Hepatocyte (in vitro differentiated cells): ENCODE measurements around the gene UGT2A1. TPM values are rescaled to one million over a fixed set of nuclear protein-coding genes. Genes with fewer than 3 reads are reported as not detected.

Experiments
- DNase-seq: peaks from one replicate; pipeline ENCODE4 v3.0.0-alpha.2; 2016; ENCODE audit warnings: low spot score
- H2AFZ ChIP-seq: fragments of 200-600 bp; sonication (generic); 2 replicates; pipeline ENCODE4 v1.6.0; 2016; ENCODE audit warnings: antibody characterized with exemption, mild to moderate bottlenecking
- H3K27ac ChIP-seq: fragments of 200-600 bp; sonication (generic); 2 replicates; pipeline ENCODE4 v1.5.1; 2016; ENCODE audit warnings: mild to moderate bottlenecking
- H3K27me3 ChIP-seq: fragments of 200-600 bp; sonication (generic); 2 replicates; pipeline ENCODE4 v1.6.1; 2016
- H3K36me3 ChIP-seq: fragments of 200-600 bp; sonication (generic); replicated peaks from 2 replicates; pipeline ENCODE4 v1.5.1; 2016; ENCODE audit warnings: low read depth; ENCODE audit not compliant: insufficient read depth
- H3K4me1 ChIP-seq: fragments of 200-600 bp; sonication (generic); 2 replicates; pipeline ENCODE4 v1.5.1; 2016; ENCODE audit warnings: mild to moderate bottlenecking, moderate library complexity; ENCODE audit not compliant: insufficient read depth
- H3K4me2 ChIP-seq: fragments of 200-600 bp; sonication (generic); 2 replicates; pipeline ENCODE4 v1.6.0; 2016
- H3K4me3 ChIP-seq: fragments of 200-600 bp; sonication (generic); 2 replicates; pipeline ENCODE4 v1.5.1; 2016; ENCODE audit warnings: mild to moderate bottlenecking
- H3K79me2 ChIP-seq: fragments of 200-600 bp; sonication (generic); 2 replicates; pipeline ENCODE4 v1.6.0; 2017; ENCODE audit warnings: mild to moderate bottlenecking
- H3K9me2 ChIP-seq: fragments of 200-600 bp; sonication (generic); replicated peaks from 2 replicates; pipeline ENCODE4 v1.6.0; 2017; ENCODE audit warnings: mild to moderate bottlenecking; ENCODE audit not compliant: insufficient read depth
- H3K9me3 ChIP-seq: fragments of 200-600 bp; sonication (generic); 2 replicates; pipeline ENCODE4 v1.5.1; 2016; ENCODE audit warnings: low read depth, mild to moderate bottlenecking
- H4K20me1 ChIP-seq: fragments of 200-600 bp; sonication (generic); 2 replicates; pipeline ENCODE4 v1.6.0; 2016; ENCODE audit warnings: mild to moderate bottlenecking; ENCODE audit not compliant: insufficient read depth, poor library complexity, severe bottlenecking
- CTCF ChIP-seq: fragments of 200-600 bp; sonication (generic); IDR thresholded peaks from 2 replicates; pipeline ENCODE4 v1.5.1; 2016; ENCODE audit warnings: antibody characterized with exemption, mild to moderate bottlenecking; ENCODE audit not compliant: poor library complexity
- EZH2 ChIP-seq: fragments of 200-600 bp; sonication (generic); IDR thresholded peaks from 2 replicates; pipeline ENCODE4 v1.6.1; 2016; ENCODE audit warnings: antibody characterized with exemption, mild to moderate bottlenecking, borderline replicate concordance
- EZH2phosphoT487 ChIP-seq: fragments of 200-600 bp; sonication (generic); IDR thresholded peaks from one replicate; pipeline ENCODE4 v1.6.1; 2018; ENCODE audit warnings: antibody characterized with exemption, mild to moderate bottlenecking, low read depth, moderate library complexity; ENCODE audit not compliant: unreplicated experiment, severe bottlenecking
- WGBS: methylation state at CpG from one replicate; pipeline ENCODE4 v1.1.6; 2016; ENCODE audit warnings: low lambda C conversion rate; ENCODE audit errors: missing lambda C conversion rate; 5-methylcytosine and 5-hydroxymethylcytosine counted together
- polyA plus RNA-seq: library from polyadenylated mRNA; unstranded; fragments of >200 nt; fragmentation: Nextera tagmentation; extraction: Ambion mirVana; gene quantifications from 2 replicates; pipeline ENCODE4 v1.2.1, GENCODE V29; 2016
- total RNA-seq: library from RNA; depleted of rRNA; stranded (reverse); fragments of >200 nt; gene quantifications from 2 replicates; pipeline ENCODE4 v1.2.3, GENCODE V29; 2014

Gene UGT2A1
- 0.12 and 0.17 TPM in 2 replicates for total RNA-seq
- polyA plus RNA-seq: not detected in 2 replicates

DNA sequence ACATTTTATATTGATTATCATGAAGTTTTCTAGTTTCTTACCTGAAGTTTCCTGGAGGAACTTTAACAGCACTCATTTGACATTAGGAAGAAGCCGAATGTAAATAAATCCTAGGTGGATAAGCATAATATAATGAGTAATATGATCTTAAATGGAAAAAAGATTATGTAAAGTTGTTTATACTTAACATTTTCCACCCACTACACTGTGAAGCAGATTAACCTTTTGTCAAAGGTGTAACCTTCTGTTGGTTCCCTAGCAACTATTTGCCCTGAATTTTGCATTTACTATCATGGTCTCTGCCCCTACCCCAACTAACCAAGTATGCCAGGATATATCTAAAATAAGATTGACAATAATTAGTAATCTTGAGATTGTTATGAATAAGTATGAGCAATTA lies at the start of gene UGT2A1:
UGT2A1 (minus strand) TSS at position 101 of the 400 bp plus-strand sequence. CDS start 5,603 bp downstream, outside the sequence.
- Histone ChIP-seq H3K79me2 (no peaks in the 10 kb centered on the region), H2AFZ (no peak within 1 kb of the TSS), H3K4me2 (no peak within 1 kb of the TSS), H3K9me2 (no peaks in the 10 kb centered on the region), H3K27ac (no peak within 1 kb of the TSS), H3K27me3 (no peaks in the 10 kb centered on the region), H3K9me3 (no peaks in the 10 kb centered on the region), H3K36me3 (no peaks in the 10 kb centered on the region), H3K4me1 (no peaks in the 10 kb centered on the region), H4K20me1 (no peaks in the 10 kb centered on the region), H3K4me3 (no peak within 1 kb of the TSS)
- 94% methylated on average over 1 of the region's 1 CpG for WGBS
- no peak for DNase-seq
- TF ChIP-seq EZH2phosphoT487 (no peak), CTCF (no peak), EZH2 (no peak)

DNA sequence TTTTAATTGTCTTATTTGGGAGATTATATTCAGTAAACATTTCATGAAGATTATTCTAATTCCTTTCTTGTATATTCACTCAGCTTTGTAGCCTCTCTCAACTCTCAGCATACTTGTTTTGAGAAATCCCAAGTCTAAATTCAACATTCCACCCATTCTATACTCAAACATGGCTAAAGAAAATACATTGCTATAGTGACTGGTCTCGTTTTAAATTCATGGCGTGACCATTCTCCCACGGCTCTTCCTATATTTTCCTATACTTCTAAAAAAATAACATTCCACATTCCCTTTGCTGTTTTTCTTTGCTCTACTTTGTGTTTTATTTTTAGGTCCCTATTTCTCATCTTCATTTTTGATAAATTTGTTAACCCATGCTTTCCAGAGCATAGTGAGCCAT lies 49.2 kb upstream of the UGT2A1 start:
- Histone ChIP-seq H3K9me2 (no peaks in the 10 kb centered on the region), H2AFZ (no peak overlapping the region), H3K4me1 (no peaks in the 10 kb centered on the region), H3K27ac (no peak overlapping the region), H3K4me2 (no peak overlapping the region), H4K20me1 (no peaks in the 10 kb centered on the region), H3K79me2 (no peaks in the 10 kb centered on the region), H3K27me3 (no peaks in the 10 kb centered on the region), H3K4me3 (no peak overlapping the region), H3K9me3 (no peaks in the 10 kb centered on the region), H3K36me3 (no peaks in the 10 kb centered on the region)
- TF ChIP-seq CTCF (no peak), EZH2phosphoT487 (no peak), EZH2 (no peak)
- WGBS: 99% methylated on average over 3 of the region's 3 CpGs
- no peak for DNase-seq

- TF ChIP-seq EZH2phosphoT487 (no peak), CTCF (no peak), EZH2 (no peak)
- no peaks in the 10 kb centered on the region for H3K4me1 ChIP-seq
- H3K9me3 ChIP-seq: no peaks in the 10 kb centered on the region
- no peak overlapping the region for H3K4me2 ChIP-seq
- no peak overlapping the region for H3K27ac ChIP-seq
- H2AFZ ChIP-seq: no peak overlapping the region
- no peaks in the 10 kb centered on the region for H3K27me3 ChIP-seq
- H3K36me3 ChIP-seq: no peaks in the 10 kb centered on the region
- no peaks in the 10 kb centered on the region for H3K9me2 ChIP-seq
- no peaks in the 10 kb centered on the region for H4K20me1 ChIP-seq
- 90% methylated on average over 4 of the region's 4 CpGs for WGBS
- H3K79me2 ChIP-seq: no peaks in the 10 kb centered on the region
- H3K4me3 ChIP-seq: no peak overlapping the region
- no peak for DNase-seq
Measured at GRCh38 chr4:69701696-69702095, 48.6 kb upstream of the UGT2A1 start.
